Measurements from ENCODE around the gene BAIAP2L2. TPM values are rescaled to one million over a fixed set of nuclear protein-coding genes. Genes with fewer than 3 reads are reported as not detected.

BAIAP2L2 gene
- total RNA-seq, 4 donors from 2014 or later = 0.58 TPM; not detected in 3

- H3K4me3 ChIP-seq = peak within 1 kb of the TSS; percentile 60 to 68
- WGBS, 2 donors (ENCODE audit: low coverage in 1 of 2) = 2% methylated on average over 25 of the region's 47 CpGs; no CpG with 5 or more reads in 1 of the 2 donors
- no peaks in the 10 kb centered on the region for H3K9me3 ChIP-seq
- H3K27ac ChIP-seq = peak within 1 kb of the TSS; percentile 75 to 92 (median 84)
- H3K36me3 ChIP-seq = peaks cover 0 to 35% of the 10 kb centered on the region in 2 donors
- TF ChIP-seq EP300 (IDR thresholded peaks at IDR 0.05) = no peak
- TF ChIP-seq CTCF (IDR thresholded peaks at IDR 0.05) = peak in 3 of 4 experiments; percentile 26 to 47 (median 34)
- peak in 1 of 2 donors; percentile 15 for TF ChIP-seq POLR2A (IDR thresholded peaks at IDR 0.05)
- peak; percentile 87 for TF ChIP-seq POLR2AphosphoS5 (IDR thresholded peaks at IDR 0.05)
- ATAC-seq = peak; percentile 93
- peaks cover 0 to 27% (median 10%) of the 10 kb centered on the region in 3 donors for H3K4me1 ChIP-seq
- H3K27me3 ChIP-seq = peaks cover 6% of the 10 kb centered on the region
These were observed 53.3 kb downstream of the BAIAP2L2 start, which contains the start of gene PICK1 for GRCh38 chr22:38056969-38057891. PICK1 (plus strand) TSS chr22:38057404; CDS start chr22:38057810, 406 bp downstream.

- peak overlapping the region in 1 of 4 donors; percentile 67 for H3K27ac ChIP-seq
- ATAC-seq = peak; percentile 57
- H3K9me3 ChIP-seq = no peaks in the 10 kb centered on the region
- H3K27me3 ChIP-seq = peaks cover 20% of the 10 kb centered on the region
- TF ChIP-seq CTCF (IDR thresholded peaks at IDR 0.05) = peak in 3 of 4 experiments; percentile 86 to 91 (median 86)
- TF ChIP-seq POLR2A (IDR thresholded peaks at IDR 0.05) = no peak
- no peak overlapping the region for H3K4me3 ChIP-seq
- H3K4me1 ChIP-seq = peaks cover 0 to 19% (median 8%) of the 10 kb centered on the region in 3 donors
- WGBS, 2 donors (ENCODE audit: low coverage in 1 of 2) = 28 to 67% methylated on average over 2 to 5 of the region's 30 CpGs
- no peaks in the 10 kb centered on the region for H3K36me3 ChIP-seq
These were observed 58.3 kb downstream of the BAIAP2L2 start for GRCh38 chr22:38051900-38052862.

GRCh38 chr22:38051261-38051660 lies 59.2 kb downstream of the BAIAP2L2 start:
- TF ChIP-seq POLR2AphosphoS5 (IDR thresholded peaks at IDR 0.05) = no peak
- no peak for TF ChIP-seq POLR2A (IDR thresholded peaks at IDR 0.05)
- TF ChIP-seq EP300 (IDR thresholded peaks at IDR 0.05) = no peak
- TF ChIP-seq CTCF (IDR thresholded peaks at IDR 0.05) = no peak
- no peak overlapping the region for H3K4me3 ChIP-seq
- WGBS, 2 donors (ENCODE audit: low coverage in 1 of 2) = no CpG with 5 or more reads among the region's 8 CpGs
- H3K27me3 ChIP-seq = peaks cover 20% of the 10 kb centered on the region
- ATAC-seq = no peak
- H3K36me3 ChIP-seq = no peaks in the 10 kb centered on the region
- H3K9me3 ChIP-seq = no peaks in the 10 kb centered on the region
- peaks cover 0 to 12% (median 3%) of the 10 kb centered on the region in 3 donors for H3K4me1 ChIP-seq
- H3K27ac ChIP-seq = peak overlapping the region in 1 of 4 donors; percentile 67

- H3K4me3 ChIP-seq = no peak overlapping the region
- H3K27me3 ChIP-seq = peaks cover 20% of the 10 kb centered on the region
- H3K9me3 ChIP-seq = no peaks in the 10 kb centered on the region
- no peak for ATAC-seq
- H3K36me3 ChIP-seq = no peaks in the 10 kb centered on the region
- H3K4me1 ChIP-seq = peaks cover 0 to 11% (median 3%) of the 10 kb centered on the region in 3 donors
- peak overlapping the region in 3 of 4 donors; percentile 51 to 67 (median 54) for H3K27ac ChIP-seq
- WGBS, 2 donors (ENCODE audit: low coverage in 1 of 2) = 75% methylated on average over 3 of the region's 7 CpGs; no CpG with 5 or more reads in 1 of the 2 donors
- TF ChIP-seq POLR2A (IDR thresholded peaks at IDR 0.05) = no peak
- no peak for TF ChIP-seq POLR2AphosphoS5 (IDR thresholded peaks at IDR 0.05)
- no peak for TF ChIP-seq CTCF (IDR thresholded peaks at IDR 0.05)
- no peak for TF ChIP-seq EP300 (IDR thresholded peaks at IDR 0.05)
These were observed 59.8 kb downstream of the BAIAP2L2 start for GRCh38 chr22:38050720-38051119.
